ENCODE data around the gene ADAMTS12.

Gene ADAMTS12

DNA sequence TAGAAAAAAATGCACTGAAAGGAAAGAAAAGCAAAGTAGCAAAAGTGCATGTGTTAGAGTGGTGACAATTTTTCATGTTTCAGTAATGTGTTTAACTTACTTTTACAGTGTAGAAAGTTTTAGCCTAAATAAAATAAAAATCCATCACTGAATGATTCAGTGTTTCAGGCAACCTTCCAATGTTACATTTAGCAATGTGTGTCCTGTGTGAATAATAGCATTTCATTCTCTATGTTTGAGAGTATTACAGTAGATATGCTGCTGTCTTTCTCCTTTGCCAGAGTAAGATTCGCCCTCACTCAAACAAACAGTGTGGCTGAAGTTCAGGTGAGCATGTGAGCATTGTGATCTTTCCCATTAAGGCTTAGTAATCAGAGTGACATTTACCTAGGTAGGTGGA is 279.9 kb downstream of the ADAMTS12 start:
- DNase-seq (ENCODE audit: low read depth in 3 of 3, low spot score in 1 of 3), result no peak

DNA sequence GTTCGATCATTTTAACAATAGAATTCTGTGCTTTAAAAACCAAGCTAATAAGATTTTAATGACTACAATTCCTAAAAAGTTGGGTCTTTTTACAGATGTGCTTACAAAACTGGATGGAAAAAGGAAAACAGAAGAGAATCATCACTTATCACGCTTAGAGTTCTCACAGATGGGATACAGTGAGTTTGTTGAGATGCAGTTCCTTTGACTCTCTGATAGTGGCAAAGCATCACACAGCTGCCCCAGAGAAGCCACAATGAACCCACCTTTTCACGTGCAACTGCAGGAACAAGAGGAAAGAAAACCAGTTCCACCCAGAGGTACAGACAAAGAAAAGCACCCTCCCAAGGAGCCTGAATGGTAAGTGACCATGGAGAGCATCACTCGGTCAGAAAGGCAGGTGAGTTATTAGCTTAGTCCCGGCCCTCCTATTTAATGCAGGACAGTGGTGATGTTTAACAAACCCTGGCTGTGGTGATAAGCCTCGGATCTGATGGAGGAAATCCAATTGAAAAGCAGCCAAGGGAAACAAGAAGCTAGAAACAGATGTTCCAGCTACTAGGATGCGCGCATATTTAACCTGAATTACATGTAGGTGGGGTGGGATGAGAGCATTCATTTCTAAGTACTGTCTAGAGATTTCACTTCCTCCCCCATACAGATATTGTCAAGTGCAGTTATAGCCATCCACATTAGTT is 283.3 kb downstream of the ADAMTS12 start:
- no peak for DNase-seq (ENCODE audit: low read depth in 3 of 3, low spot score in 1 of 3)

DNA sequence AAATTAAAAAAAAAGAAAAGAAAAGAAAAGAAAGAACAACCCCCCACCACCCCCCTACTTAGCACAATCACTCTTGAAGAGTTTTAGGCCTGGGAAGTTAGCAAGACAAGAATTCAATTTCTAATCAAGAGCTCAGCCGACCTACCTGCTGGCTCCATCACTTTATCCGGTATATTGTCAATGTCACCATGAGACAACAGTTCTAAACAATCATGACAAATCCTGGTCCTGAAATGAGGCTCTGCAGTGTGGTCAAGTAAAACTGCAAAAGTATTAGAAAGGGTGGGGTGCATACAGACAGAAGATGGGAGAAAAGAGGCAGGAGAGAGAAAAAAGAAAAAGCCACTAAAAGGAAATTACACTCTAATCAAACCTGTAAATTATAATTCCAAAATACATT is 287.3 kb downstream of the ADAMTS12 start:
- DNase-seq (ENCODE audit: low read depth in 3 of 3, low spot score in 1 of 3), result no peak

DNA sequence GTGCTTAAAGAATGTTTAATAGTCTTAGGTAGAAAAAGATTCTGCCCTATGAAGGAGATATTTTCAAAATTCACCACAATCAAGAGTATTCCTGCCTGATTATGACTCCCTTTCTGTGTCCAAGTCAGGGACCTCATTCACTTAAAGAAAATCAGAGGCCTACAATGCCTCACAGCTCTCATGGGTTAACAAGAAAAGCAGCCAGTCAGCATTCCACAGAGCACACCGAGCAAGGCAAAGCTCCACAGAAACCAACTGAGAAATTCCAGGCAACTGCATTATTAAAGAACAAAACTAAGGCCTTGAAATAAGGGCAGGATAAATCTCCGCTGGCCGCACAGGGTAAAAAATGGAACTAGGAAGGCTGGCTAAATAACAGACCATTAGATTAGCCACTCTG is 289.9 kb downstream of the ADAMTS12 start:
- DNase-seq (ENCODE audit: low read depth in 3 of 3, low spot score in 1 of 3), result no peak

DNA sequence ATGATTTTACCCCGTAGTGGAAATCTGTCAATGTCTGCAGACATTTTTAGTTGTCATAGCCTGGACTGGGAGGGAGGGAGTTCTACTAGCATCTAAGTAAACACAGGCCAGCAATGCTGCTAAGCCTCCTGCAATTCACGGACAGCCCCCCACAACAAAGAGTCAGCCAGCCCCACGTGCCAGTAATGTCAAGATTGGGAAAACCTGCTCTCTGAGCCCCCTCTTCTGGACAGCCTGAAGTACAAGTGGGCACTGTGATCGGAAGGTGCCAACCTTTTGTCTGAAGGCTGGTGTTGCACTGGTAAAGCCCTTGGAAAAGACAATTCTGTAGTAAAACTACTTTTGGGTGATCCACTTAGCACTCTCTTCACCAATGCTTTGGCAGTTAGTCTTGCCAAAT is 296.5 kb downstream of the ADAMTS12 start:
- no peak for DNase-seq (ENCODE audit: low read depth in 3 of 3, low spot score in 1 of 3)

DNA sequence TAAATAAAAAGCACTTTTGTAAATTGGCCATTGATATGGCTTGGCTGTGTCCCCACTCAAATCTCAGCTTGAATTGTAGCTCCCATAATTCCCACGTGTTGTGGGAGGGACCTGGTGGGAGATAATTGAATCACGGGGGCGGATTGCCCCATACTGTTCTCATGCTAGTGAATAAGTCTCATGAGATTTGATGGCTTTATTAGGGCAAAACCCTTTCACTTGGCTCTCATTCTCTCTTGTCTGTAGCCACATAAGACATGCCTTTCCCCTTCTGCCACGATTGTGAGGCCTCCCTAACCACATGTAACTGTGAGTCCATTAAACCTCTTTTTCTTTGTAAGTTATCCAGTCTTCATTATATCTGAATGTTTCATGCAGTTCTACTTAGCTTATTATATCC is 297.8 kb downstream of the ADAMTS12 start:
- DNase-seq (ENCODE audit: low read depth in 3 of 3, low spot score in 1 of 3), result no peak

DNA sequence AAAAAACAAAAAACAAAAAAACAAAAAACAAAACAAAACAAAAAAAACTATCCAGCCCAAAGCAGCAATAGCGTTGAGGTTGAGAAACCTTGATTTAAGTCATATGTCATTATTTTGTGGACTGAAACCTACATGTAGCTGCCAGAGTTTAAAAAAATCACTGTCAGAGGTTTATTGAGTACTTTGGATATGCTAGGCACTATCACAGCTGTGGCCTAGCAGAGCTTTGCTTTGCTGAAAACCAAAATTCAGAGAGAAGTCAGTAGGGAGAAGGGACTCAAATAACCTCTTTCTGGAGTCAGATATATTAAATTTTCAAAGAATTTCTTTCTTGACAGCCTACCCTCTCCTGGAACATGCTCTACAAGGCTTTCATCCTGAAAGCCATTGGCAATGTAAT is 299.5 kb downstream of the ADAMTS12 start:
- DNase-seq (ENCODE audit: low read depth in 3 of 3, low spot score in 1 of 3), result no peak

DNA sequence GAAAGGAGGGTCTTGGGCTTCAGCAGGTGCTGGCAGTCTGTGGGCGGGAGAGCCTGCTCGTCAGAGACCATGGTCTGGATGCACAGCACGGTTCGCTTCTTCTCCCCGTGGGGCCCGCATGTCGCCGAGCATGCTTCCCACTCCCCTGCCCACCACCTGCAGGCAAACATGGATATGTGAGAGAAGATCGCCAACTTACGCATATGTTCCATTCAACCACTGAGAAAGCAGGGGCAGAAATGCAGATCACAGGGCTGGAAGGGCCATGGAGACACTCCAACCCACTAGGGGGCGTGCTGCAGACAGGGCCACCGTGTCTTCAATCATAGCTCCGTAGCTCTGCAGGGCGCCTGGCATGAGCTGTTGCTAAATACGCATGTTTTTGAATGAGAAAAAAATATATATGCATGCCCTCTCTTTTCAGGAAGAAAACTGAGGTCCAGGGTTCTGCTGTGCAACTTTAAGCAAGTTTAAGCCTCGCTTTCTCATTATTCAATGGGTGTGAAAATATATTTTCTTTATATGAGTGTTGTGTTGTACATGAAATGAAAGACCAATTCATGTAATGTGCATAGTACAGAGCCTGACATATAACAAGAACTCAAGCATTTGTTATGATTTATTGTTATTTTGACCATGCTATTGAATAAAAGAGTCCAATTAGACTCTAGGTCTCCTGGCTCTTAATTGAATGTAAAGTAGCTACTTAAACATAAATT is 303.0 kb downstream of the ADAMTS12 start:
- DNase-seq (ENCODE audit: low read depth in 3 of 3, low spot score in 1 of 3), result peak in 1 of 3 donors; percentile 6

DNA sequence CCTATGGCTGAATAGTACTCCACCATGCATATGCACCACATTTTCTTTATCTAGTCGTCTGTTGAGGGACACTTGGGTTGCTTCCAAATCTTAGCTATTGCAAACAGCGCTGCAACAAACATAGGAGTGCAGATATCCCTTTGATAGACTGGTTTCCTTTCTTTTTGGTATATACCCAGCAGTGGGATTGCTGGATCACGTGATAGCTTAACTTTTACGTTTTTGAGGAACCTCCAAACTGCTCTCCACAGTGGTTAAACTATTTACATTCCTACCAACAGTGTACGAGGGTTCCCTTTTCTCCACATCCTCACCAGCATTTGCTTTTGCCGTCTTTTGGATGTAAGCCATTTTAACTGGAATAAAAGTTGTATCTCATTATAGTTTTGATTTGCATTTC is 308.5 kb downstream of the ADAMTS12 start:
- DNase-seq (ENCODE audit: low read depth in 3 of 3, low spot score in 1 of 3), result no peak

DNA sequence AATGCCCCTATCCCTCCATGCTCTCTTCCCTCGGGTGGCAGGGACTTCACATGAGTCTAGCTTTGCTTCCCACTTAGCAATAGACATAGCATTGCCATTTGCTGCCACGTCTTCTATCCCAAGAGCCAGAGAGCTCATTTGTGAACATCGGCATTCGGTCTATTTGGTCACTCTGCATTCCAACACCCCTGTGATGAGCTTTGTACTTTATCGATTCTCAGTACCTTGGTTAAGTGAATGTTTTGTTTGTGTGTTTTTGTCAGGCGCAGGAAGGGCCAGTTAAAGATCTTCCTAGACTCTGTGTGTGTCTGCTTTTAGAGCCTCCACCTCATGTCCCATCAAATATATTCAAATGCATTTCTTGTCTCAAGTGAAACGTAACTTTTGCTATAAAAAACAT is 309.4 kb downstream of the ADAMTS12 start:
- no peak for DNase-seq (ENCODE audit: low read depth in 3 of 3, low spot score in 1 of 3)

DNA sequence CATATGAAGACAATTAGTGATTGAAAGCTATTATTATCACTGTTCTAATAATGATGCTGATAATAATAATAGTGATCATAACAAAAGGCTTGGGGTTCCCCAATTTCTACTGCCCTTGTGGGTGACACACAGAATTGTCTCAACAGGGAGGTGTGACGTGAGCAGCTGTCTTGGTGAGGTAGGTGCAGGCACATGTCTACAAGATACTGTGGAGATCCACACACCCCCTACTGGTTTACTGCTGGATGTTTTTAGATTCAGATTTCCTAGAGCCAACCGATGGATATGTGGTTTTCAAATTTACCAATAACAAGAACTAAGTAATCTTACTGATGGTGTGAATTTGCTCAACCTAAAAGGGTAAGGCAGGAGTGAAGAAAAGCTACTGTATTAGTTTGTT is 312.0 kb downstream of the ADAMTS12 start:
- DNase-seq (ENCODE audit: low read depth in 3 of 3, low spot score in 1 of 3), result no peak

DNA sequence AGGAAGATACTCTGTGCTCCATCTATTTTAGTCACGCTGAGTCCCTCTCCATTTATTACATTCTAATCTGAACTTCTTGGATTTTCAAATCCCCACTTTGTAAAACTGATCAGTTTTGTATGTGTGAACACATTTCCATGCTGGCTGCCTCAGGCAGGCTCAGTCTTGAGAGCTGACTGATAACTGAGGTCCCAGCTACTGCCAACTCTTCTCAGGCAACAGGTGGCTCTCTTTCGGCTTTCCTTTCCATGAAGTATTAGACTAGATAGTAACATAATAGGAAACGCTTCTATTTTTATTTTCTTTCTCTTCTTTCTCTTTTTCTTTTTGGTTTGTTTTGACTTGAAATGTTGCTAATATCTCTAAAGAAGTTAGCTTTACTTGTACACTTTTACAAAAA is 312.6 kb downstream of the ADAMTS12 start:
- DNase-seq (ENCODE audit: low read depth in 3 of 3, low spot score in 1 of 3), result no peak

DNA sequence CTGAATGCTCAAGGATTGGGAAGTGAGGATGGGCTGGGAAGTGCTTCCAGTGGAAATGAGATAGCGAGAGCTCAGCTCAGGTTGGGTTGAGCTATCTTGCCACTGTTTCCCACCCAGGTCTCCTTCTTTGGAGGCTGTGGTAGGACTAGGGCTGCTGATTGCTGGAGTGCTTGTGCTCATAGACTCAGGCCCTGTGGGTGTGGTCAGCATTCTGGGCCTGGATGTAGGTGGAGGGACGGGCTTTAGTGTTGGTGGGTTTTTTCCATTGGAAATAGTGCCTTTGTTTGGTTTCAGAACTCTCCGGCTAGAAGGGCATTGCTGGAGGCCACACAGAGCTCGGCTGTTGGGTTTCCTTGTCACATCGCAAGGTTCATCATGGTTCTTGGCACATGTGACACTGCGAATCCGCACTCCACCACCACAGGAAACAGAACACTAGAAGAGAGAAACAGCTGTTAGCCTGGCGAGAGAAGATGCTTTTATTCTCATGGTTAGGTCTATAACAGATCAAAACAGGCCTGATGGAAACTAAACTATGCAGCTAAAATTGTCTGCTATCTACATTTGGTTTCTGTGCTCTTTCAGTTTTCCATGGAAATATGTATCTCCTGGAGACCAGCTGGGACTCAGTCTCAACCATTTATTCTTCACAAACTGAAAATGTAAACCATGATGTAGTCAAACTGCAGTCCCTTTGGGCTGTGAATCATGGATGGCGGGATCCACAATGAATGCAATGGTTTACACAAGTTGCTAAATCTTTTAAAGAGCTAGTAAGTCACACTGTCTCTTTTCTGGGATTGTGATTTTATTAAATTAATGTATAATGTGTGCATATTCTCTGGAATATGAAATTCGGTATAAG is 314.8 kb downstream of the ADAMTS12 start:
- DNase-seq (ENCODE audit: low read depth in 3 of 3, low spot score in 1 of 3), result no peak

DNA sequence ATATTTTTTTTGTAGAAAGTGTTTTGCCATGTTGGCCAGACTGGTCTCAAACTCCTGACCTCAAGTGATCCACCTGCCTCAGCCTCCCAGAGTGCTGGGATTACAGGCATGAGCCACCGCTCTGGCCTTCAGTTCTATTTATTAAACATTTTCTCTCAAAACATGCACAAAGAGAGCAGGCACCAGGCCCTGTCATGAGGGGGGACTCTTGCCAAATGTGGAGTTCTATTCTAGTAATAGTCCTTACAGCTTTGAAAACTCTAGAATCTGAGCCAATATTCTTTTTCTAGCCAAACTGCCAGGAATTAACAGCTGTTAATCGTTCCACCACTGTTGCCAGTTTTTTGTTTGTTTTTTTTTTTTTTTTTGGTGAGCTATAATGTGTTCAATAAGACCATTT is 326.5 kb downstream of the ADAMTS12 start:
- no peak for DNase-seq (ENCODE audit: low read depth in 3 of 3, low spot score in 1 of 3)

DNA sequence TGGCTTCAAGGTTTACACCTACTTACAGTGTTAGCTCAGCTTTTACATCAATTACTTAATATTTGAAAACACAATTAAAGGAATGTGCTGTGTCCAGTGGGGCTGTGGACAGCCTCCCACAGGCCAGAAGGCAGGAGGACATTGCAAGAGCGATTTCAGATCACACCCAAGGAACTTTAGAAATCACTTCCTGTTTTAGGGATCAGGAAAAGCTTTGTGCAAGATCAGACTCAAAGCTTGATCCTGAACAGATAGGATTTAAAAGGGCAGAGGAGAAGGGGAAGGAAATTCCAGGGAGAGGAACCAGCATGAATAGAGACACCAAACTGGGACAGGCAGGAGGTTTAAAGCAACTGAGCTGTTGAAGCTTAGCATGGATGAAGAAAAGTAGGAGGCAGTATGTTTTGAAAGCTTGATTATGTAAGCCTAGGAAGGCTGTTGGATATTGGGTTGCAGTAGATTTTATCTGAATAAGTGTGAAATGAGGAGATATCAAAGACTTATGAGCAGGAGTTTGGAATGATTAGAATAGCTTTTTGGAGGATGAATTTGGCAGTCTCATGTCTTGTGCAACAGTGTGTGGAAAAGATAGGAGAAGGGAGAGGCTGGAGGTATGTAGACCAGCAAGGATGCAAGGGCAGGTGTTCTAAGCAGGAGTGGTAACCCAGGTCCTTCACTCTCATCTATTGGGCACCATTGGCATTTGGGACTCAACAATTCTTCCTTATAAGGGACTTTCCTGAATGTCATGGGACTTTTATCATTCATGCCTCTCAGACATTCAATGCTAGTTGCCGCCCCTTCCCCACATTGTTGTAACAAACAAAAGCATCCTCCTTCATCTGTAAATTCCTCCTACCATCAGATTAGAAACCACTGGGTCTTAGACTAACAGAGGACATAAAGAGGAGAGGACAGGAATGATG is 327.5 kb downstream of the ADAMTS12 start:
- no peak for DNase-seq (ENCODE audit: low read depth in 3 of 3, low spot score in 1 of 3)

DNA sequence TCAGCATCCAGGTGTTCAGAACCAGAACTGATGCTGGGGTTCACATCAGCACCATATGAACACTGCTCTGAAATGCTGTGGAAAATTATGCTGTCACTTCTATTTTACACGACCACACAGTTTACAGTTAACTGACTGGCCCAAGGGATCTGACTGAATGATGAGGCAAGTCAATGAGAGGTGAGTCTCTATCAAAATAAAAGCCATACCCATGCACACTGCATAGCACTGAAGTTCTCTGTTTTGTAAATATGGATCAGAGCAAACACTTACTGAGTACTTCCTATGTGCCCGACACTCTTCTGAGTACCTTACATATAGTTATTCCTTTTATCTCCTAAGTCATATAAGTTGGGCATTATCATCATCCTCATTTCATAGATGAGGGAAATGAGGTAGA is 328.3 kb downstream of the ADAMTS12 start:
- no peak for DNase-seq (ENCODE audit: low read depth in 3 of 3, low spot score in 1 of 3)

DNA sequence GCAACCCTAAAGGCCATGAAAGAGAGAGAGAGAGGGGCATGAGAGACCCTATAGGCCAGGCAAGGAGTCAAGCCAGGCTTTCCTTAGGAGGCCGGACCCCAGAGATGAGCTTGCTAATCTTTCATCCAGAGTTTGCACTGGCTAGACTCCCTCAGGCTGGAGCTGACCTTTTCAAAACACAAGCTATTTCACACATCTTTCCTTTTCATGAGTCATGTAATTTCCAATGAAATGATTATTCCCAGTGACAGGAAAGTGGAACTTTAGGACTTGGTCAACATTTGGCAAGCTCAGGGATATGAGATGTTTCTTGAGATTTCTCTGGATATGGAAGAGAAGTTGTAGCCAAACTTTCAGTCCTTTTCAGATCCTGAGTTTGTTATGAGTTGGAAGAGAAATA is 333.3 kb downstream of the ADAMTS12 start:
- no peak for DNase-seq (ENCODE audit: low read depth in 3 of 3, low spot score in 1 of 3)

DNA sequence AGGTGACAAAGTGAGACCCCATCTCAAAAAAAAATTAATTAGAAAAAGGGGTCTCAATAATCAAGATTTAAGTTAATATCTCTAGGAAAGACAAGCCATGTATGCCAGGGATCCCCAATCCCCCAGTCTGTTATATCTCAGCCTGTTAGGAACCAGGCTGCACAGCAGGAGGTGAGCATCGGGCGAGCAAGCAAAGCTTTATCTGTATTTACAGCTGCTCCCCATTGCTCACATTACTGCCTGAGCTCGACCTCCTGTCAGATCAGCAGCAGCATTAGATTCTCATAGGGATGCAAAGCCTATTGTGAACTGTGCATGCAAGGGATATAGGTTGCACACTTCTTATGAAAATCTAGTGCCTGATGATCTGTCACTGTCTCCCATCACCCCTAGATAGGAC is 334.2 kb downstream of the ADAMTS12 start:
- no peak for DNase-seq (ENCODE audit: low read depth in 3 of 3, low spot score in 1 of 3)

DNA sequence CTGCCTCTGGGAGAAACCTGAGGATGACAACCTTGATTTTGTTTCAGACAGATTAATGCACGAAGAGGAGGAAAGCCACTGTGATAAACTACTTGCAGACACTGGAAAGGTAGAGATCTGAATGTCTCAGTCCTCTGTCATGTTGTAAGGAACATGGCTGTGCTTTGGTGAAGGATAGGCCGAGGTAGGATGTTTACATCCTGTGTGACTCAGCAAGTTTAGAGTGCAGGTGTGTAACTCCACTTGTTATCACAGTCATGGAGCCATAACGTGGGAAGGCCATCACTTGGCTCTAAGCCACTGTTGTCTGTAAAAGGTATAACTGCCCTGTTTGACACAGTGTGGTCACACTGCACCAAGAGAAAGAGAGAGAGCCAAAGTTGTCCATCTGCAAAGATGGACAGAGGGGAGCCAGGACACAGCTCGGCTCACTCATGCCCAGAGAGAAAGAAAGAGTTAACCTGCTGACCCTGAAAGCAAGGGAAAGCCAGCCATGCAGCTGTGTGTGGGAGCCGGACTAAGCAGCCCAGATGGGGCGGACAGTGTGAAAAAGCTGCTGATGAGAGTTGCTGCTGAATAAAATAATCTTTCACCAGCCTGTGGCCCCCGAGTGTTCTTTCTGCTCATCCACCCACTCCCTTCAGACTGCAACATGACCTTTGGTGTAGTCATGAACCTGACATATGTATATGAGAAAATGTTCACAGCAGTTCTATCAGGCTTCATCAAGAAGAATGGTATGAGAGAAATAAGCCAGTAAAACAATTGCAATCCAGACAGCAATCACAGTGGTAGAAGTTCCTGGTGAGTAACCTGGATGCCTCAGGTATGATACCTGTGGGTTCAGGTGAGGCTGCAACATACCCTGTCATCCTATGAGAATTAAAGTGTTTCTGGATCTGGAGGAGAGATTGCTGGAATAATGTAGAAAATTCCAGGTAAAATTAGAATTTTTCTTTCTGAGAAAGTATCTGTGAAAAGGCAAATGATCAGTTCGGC is 335.2 kb downstream of the ADAMTS12 start:
- DNase-seq (ENCODE audit: low read depth in 3 of 3, low spot score in 1 of 3), result no peak

Measured in stimulated activated CD4-positive, alpha-beta T cell treated with anti-CD3 and anti-CD28 coated beads, TNF-alpha, amount 100 ng/mL, for 1 hour (primary cell).